HepG2 (cell line): ENCODE results near the gene SLC35B1. TPM values are rescaled to one million over a fixed set of nuclear protein-coding genes. Genes with fewer than 3 reads are reported as not detected.
A peak's percentile ranks its signal among the peaks of the same experiment; 100 is the strongest.

Experiments used
- ATF7 ChIP-seq, 2 experiments: fragments of 450-650 bp in 1 of 2; sonication (generic) in 1 of 2; formaldehyde crosslinking in 1 of 2; IDR thresholded peaks; 2 replicates each; pipeline versions ENCODE4 v1.4.0 to v1.6.1; 2016 to 2020; ENCODE audit warnings: antibody characterized with exemption in 1 of 2, mild to moderate bottlenecking in 1 of 2, missing genetic modification reagents in 1 of 2
- GPBP1L1 ChIP-seq: sonication (generic); formaldehyde crosslinking; IDR thresholded peaks from 2 replicates; pipeline ENCODE4 v1.5.0; 2020; ENCODE audit warnings: mild to moderate bottlenecking, missing genetic modification reagents
- HHEX ChIP-seq: IDR thresholded peaks from 2 replicates; pipeline ENCODE4 v1.6.1; 2016; ENCODE audit warnings: control low read depth
- HINFP ChIP-seq: sonication (generic); formaldehyde crosslinking; IDR thresholded peaks from 2 replicates; pipeline ENCODE4 v1.4.0; 2020; ENCODE audit warnings: low read depth, mild to moderate bottlenecking, missing genetic modification reagents
- HOXD1 ChIP-seq: sonication (generic); formaldehyde crosslinking; IDR thresholded peaks from 2 replicates; pipeline ENCODE4 v1.5.0; 2020; ENCODE audit warnings: missing genetic modification reagents
- KDM1A ChIP-seq: IDR thresholded peaks from 2 replicates; pipeline ENCODE4 v1.6.1; 2016; ENCODE audit warnings: missing compliant biosample characterization
- KLF15 ChIP-seq: sonication (generic); formaldehyde crosslinking; IDR thresholded peaks from 2 replicates; pipeline ENCODE4 v1.8.1; 2023; ENCODE audit warnings: borderline replicate concordance, mild to moderate bottlenecking, inconsistent platforms, missing genetic modification reagents, mixed read lengths
- MZF1 ChIP-seq: sonication (generic); formaldehyde crosslinking; IDR thresholded peaks from 2 replicates; pipeline ENCODE4 v1.8.1; 2023; ENCODE audit warnings: mild to moderate bottlenecking, missing genetic modification reagents, borderline replicate concordance
- PHF5A ChIP-seq: IDR thresholded peaks from one replicate; pipeline ENCODE4 v1.6.1; 2018; ENCODE audit warnings: low read depth, missing genetic modification reagents; ENCODE audit not compliant: unreplicated experiment
- RARG ChIP-seq: sonication (generic); formaldehyde crosslinking; IDR thresholded peaks from 2 replicates; pipeline ENCODE4 v1.4.0; 2020; ENCODE audit warnings: low read depth, mild to moderate bottlenecking, missing genetic modification reagents
- RFXANK ChIP-seq: IDR thresholded peaks from 2 replicates; pipeline ENCODE4 v1.6.1; 2016
- SRSF9 ChIP-seq: fragments of 200-400 bp; formaldehyde crosslinking; IDR thresholded peaks from 2 replicates; pipeline ENCODE4 v1.6.1; 2018; ENCODE audit warnings: borderline replicate concordance, mild to moderate bottlenecking, low read depth, low read length; ENCODE audit not compliant: insufficient read depth, poor library complexity, severe bottlenecking
- TARDBP ChIP-seq: sonication (generic); formaldehyde crosslinking; IDR thresholded peaks from 2 replicates; pipeline ENCODE4 v1.8.0; 2022; ENCODE audit warnings: mild to moderate bottlenecking, missing genetic modification reagents
- ZMYM4 ChIP-seq: sonication (generic); formaldehyde crosslinking; IDR thresholded peaks from 2 replicates; pipeline ENCODE4 v1.8.1; 2023; ENCODE audit warnings: mild to moderate bottlenecking, missing genetic modification reagents
- ZNF333 ChIP-seq: sonication (generic); formaldehyde crosslinking; IDR thresholded peaks from 2 replicates; pipeline ENCODE4 v1.4.0; 2020; ENCODE audit warnings: mild to moderate bottlenecking, missing genetic modification reagents, borderline replicate concordance
- ZNF598 ChIP-seq: sonication (generic); formaldehyde crosslinking; IDR thresholded peaks from 2 replicates; pipeline ENCODE4 v1.5.1; 2020; ENCODE audit warnings: mild to moderate bottlenecking, missing genetic modification reagents, borderline replicate concordance
- ZNF605 ChIP-seq: sonication (generic); formaldehyde crosslinking; IDR thresholded peaks from 2 replicates; pipeline ENCODE4 v1.8.0; 2022; ENCODE audit warnings: mild to moderate bottlenecking, missing genetic modification reagents
- ZNF879 ChIP-seq: sonication (generic); formaldehyde crosslinking; IDR thresholded peaks from 2 replicates; pipeline ENCODE4 v1.8.1; 2023; ENCODE audit warnings: missing genetic modification reagents
- ZSCAN31 ChIP-seq: sonication (generic); formaldehyde crosslinking; IDR thresholded peaks from 2 replicates; pipeline ENCODE4 v1.5.0; 2020; ENCODE audit warnings: low read depth, mild to moderate bottlenecking, missing genetic modification reagents
- ZZZ3 ChIP-seq: sonication (generic); formaldehyde crosslinking; IDR thresholded peaks from 2 replicates; pipeline ENCODE4 v1.4.0; 2020; ENCODE audit warnings: missing genetic modification reagents, mild to moderate bottlenecking, borderline replicate concordance
- polyA plus RNA-seq, 8 experiments: library from polyadenylated mRNA; depleted of rRNA in 3 of 8; stranded (reverse) in 7 of 8; unstranded in 1 of 8; fragments of >200 nt; fragmentation: Illumina TruSeq in 4 of 8; extraction: Trizol in 4 of 8; gene quantifications; 2 replicates each; pipeline versions ENCODE4 v1.2.1 to v1.2.3, GENCODE V29; 2011 to 2016; ENCODE audit warnings: low read depth in 4 of 8, missing spikeins in 1 of 8, mixed read lengths in 1 of 8; ENCODE audit not compliant: insufficient read depth in 1 of 8
- total RNA-seq, 5 experiments: library from RNA; depleted of rRNA; stranded (reverse); fragments of >200 nt; fragmentation: Illumina TruSeq; extraction: Trizol; gene quantifications; 2 replicates each; pipeline ENCODE4 v1.2.3, GENCODE V29; 2016; ENCODE audit warnings: low read depth in 1 of 5
- TF ChIP-seq, protein P1 (sequence below), 2 experiments: sonication (generic) in 1 of 2; formaldehyde crosslinking in 1 of 2; IDR thresholded peaks; 2 replicates each; pipeline versions ENCODE4 v1.4.0 to v1.6.1; 2016 to 2020; ENCODE audit warnings: borderline replicate concordance in 1 of 2, low read depth in 1 of 2, mild to moderate bottlenecking in 1 of 2, missing genetic modification reagents in 1 of 2

SLC35B1 gene
- total and polyA plus RNA-seq, 2 of the 13 experiments (the other 11 are each of a cell fraction or from before 2014, with no cell fraction given), result 99.6 to 113 TPM

DNA sequence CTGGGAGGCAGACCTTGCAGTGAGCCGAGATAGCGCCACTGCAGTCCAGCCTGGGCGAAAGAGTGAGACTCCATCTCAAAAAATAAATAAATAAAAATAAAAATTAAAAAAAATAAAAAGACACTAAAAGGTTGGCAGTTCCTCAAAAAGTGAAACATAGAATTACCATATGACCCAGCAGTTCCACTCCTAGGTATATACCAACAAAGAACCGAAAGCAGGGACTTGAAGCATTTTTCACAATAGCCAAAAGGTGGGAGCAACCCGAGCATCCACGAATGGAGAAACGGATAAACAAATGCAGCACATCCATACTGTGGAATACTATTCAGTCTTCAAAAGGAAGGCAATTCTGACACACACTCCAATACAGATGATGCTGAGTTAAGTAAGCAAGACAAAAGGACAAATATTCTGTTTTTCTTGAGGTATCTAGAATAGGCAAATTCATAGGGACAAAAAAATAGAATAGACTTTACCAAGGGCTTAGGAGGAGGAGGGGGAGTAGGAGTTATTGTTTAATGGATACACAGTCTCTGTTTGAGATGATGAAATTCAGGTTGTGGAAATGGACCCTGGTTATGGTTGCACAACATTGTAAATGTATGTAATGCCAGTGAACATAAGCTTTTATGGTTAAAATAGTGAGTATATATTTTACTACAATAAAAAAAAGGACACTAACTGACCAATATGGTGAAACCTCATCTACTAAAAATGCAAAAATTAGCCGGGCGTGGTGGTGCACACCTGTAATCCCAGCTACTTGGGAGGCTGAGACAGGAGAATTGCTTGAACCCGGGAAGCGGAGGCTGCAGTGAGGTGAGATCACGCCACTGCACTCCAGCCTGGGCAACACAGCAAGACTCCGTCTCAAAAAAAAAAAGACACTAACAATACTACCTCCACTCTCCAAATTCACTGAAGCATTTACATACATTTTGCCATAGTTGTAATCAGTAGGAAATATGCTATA is 27.0 kb upstream of the SLC35B1 start (continued):
- TF ChIP-seq HINFP (no peak), ZNF879 (CRISPR knock-in tag) (no peak), PHF5A (CRISPR knock-in tag) (no peak), ZMYM4 (CRISPR knock-in tag) (no peak), HOXD1 (no peak), TARDBP (CRISPR knock-in tag) (peak; percentile 54; the same call in 1 of the 2 replicates), MZF1 (CRISPR knock-in tag) (no peak), ZNF605 (no peak; the same call in 1 of the 2 replicates), ZNF333 (CRISPR knock-in tag) (no peak), HHEX (CRISPR knock-in tag) (no peak), ATF7 (IDR thresholded peaks at IDR 0.05) (no peak), ATF7 (CRISPR knock-in tag; IDR thresholded peaks at IDR 0.05) (no peak), KDM1A (CRISPR knock-in tag) (no peak), ZSCAN31 (CRISPR knock-in tag) (no peak), ZNF598 (CRISPR knock-in tag) (no peak), RARG (no peak), ZZZ3 (CRISPR knock-in tag) (no peak), RFXANK (CRISPR knock-in tag) (no peak), SRSF9 (no peak), GPBP1L1 (CRISPR knock-in tag) (no peak), KLF15 (CRISPR knock-in tag) (no peak)
- TF ChIP-seq, protein P1, sequence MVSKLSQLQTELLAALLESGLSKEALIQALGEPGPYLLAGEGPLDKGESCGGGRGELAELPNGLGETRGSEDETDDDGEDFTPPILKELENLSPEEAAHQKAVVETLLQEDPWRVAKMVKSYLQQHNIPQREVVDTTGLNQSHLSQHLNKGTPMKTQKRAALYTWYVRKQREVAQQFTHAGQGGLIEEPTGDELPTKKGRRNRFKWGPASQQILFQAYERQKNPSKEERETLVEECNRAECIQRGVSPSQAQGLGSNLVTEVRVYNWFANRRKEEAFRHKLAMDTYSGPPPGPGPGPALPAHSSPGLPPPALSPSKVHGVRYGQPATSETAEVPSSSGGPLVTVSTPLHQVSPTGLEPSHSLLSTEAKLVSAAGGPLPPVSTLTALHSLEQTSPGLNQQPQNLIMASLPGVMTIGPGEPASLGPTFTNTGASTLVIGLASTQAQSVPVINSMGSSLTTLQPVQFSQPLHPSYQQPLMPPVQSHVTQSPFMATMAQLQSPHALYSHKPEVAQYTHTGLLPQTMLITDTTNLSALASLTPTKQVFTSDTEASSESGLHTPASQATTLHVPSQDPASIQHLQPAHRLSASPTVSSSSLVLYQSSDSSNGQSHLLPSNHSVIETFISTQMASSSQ (IDR thresholded peaks at IDR 0.05; ENCODE audit: low read depth), result no peak
- TF ChIP-seq, protein P1 (CRISPR knock-in tag; IDR thresholded peaks at IDR 0.05; ENCODE audit: borderline replicate concordance), result no peak
